ENCODE measurements around the gene DLL1.

DLL1 gene

GRCh38 chr6:170283212-170284081 is 7.4 kb downstream of the DLL1 start:
- H3K4me3 ChIP-seq (ENCODE audit: low read depth, low read length): no peak overlapping the region

GRCh38 chr6:170282512-170283158 is 8.2 kb downstream of the DLL1 start:
- H3K4me3 ChIP-seq (ENCODE audit: low read depth, low read length): no peak overlapping the region

- no peak overlapping the region for H3K4me3 ChIP-seq (ENCODE audit: low read depth, low read length)
These were observed 9.3 kb downstream of the DLL1 start for GRCh38 chr6:170281331-170282292.

GRCh38 chr6:170280689-170281045 is 10.2 kb downstream of the DLL1 start:
- no peak overlapping the region for H3K4me3 ChIP-seq (ENCODE audit: low read depth, low read length)

GRCh38 chr6:170279977-170280688 is 10.7 kb downstream of the DLL1 start:
- no peak overlapping the region for H3K4me3 ChIP-seq (ENCODE audit: low read depth, low read length)

GRCh38 chr6:170279426-170279825 is 11.5 kb downstream of the DLL1 start:
- H3K4me3 ChIP-seq (ENCODE audit: low read depth, low read length): no peak overlapping the region

GRCh38 chr6:170278743-170279094 is 12.2 kb downstream of the DLL1 start:
- H3K4me3 ChIP-seq (ENCODE audit: low read depth, low read length): no peak overlapping the region

GRCh38 chr6:170277893-170278742 is 12.8 kb downstream of the DLL1 start:
- H3K4me3 ChIP-seq (ENCODE audit: low read depth, low read length): no peak overlapping the region

GRCh38 chr6:170276369-170277057 is 14.4 kb downstream of the DLL1 start:
- H3K4me3 ChIP-seq (ENCODE audit: low read depth, low read length): no peak overlapping the region

- H3K4me3 ChIP-seq (ENCODE audit: low read depth, low read length): no peak overlapping the region
These were observed 15.9 kb downstream of the DLL1 start for GRCh38 chr6:170274713-170275560.

GRCh38 chr6:170273681-170274080 is 17.2 kb downstream of the DLL1 start:
- H3K4me3 ChIP-seq (ENCODE audit: low read depth, low read length): no peak overlapping the region

GRCh38 chr6:170273191-170273590 is 17.7 kb downstream of the DLL1 start:
- no peak overlapping the region for H3K4me3 ChIP-seq (ENCODE audit: low read depth, low read length)

- H3K4me3 ChIP-seq (ENCODE audit: low read depth, low read length): no peak overlapping the region
These were observed 18.4 kb downstream of the DLL1 start for GRCh38 chr6:170272341-170273065.

GRCh38 chr6:170271771-170272314 is 19.0 kb downstream of the DLL1 start:
- no peak overlapping the region for H3K4me3 ChIP-seq (ENCODE audit: low read depth, low read length)

GRCh38 chr6:170270984-170271593 is 19.8 kb downstream of the DLL1 start:
- H3K4me3 ChIP-seq (ENCODE audit: low read depth, low read length): no peak overlapping the region

- H3K4me3 ChIP-seq (ENCODE audit: low read depth, low read length): no peak overlapping the region
These were observed 20.9 kb downstream of the DLL1 start for GRCh38 chr6:170269846-170270541.

Data from iPS-11a (cell line).